ENCODE data around the gene CAV3. TPM values are rescaled to one million over a fixed set of nuclear protein-coding genes. Genes with fewer than 3 reads are reported as not detected.
"Not testable (repeated sequence)": the region's sequence is repeated elsewhere in the genome, so short reads cannot be mapped to it uniquely, and the experiment has no call there.

CAV3 gene
- total RNA-seq, 1 donor from 2014 or later = not detected

GRCh38 chr3:8712908-8713255, 20.7 kb upstream of the CAV3 start:
- Histone ChIP-seq H3K4me1 (ENCODE audit: insufficient read depth, low read length) (peaks cover 7% of the 10 kb centered on the region), H4K20me1 (ENCODE audit: insufficient read depth, low read length) (no peaks in the 10 kb centered on the region), H2AFZ (ENCODE audit: low read depth, low read length) (no peak overlapping the region), H3K9me3 (ENCODE audit: insufficient read depth, low read depth, low read length) (no peaks in the 10 kb centered on the region), H3K4me2 (ENCODE audit: low read length) (no peak overlapping the region), H3K36me3 (ENCODE audit: insufficient read depth, low read length) (no peaks in the 10 kb centered on the region), H3K9ac (ENCODE audit: low read length) (no peak overlapping the region), H3K27ac (ENCODE audit: low read depth, low read length) (no peak overlapping the region), H3K79me2 (ENCODE audit: insufficient read depth, low read length) (no peaks in the 10 kb centered on the region), H3K27me3 (ENCODE audit: insufficient read depth, low read length) (no peaks in the 10 kb centered on the region), H3K4me3 (ENCODE audit: insufficient read depth, low read depth, low read length) (no peak overlapping the region)
- Mint-ChIP-seq H3K9me3 (ENCODE audit: unreplicated experiment) (peaks cover 28% of the 10 kb centered on the region), H3K4me1 (ENCODE audit: low read depth, unreplicated experiment) (peaks cover 10% of the 10 kb centered on the region), H3K36me3 (ENCODE audit: low read depth, unreplicated experiment) (peaks cover 4% of the 10 kb centered on the region), H3K27me3 (ENCODE audit: low read depth, unreplicated experiment) (peaks cover 47% of the 10 kb centered on the region), H3K27ac (ENCODE audit: unreplicated experiment) (no peak overlapping the region), H3K4me3 (ENCODE audit: unreplicated experiment) (no peak overlapping the region)
- DNase-seq (ENCODE audit: low read depth) (no peak), FAIRE-seq (no peak)
- no peak for TF ChIP-seq CTCF (IDR thresholded peaks at IDR 0.05; ENCODE audit: insufficient read depth, low read depth, low read length)
- TF ChIP-seq EZH2 (IDR thresholded peaks at IDR 0.05; ENCODE audit: insufficient read depth, low read length) = no peak

- H3K27me3 ChIP-seq (ENCODE audit: insufficient read depth, low read length) = no peaks in the 10 kb centered on the region
- no peak overlapping the region for H3K4me2 ChIP-seq (ENCODE audit: low read length)
- H3K9me3 ChIP-seq (ENCODE audit: insufficient read depth, low read depth, low read length) = no peaks in the 10 kb centered on the region
- H3K36me3 ChIP-seq (ENCODE audit: insufficient read depth, low read length) = no peaks in the 10 kb centered on the region
- no peak for FAIRE-seq
- DNase-seq (ENCODE audit: low read depth) = no peak
- H3K9me3 Mint-ChIP-seq (ENCODE audit: unreplicated experiment) = peaks cover 23% of the 10 kb centered on the region
- no peak overlapping the region for H2AFZ ChIP-seq (ENCODE audit: low read depth, low read length)
- TF ChIP-seq EZH2 (IDR thresholded peaks at IDR 0.05; ENCODE audit: insufficient read depth, low read length) (no peak), CTCF (IDR thresholded peaks at IDR 0.05; ENCODE audit: insufficient read depth, low read depth, low read length) (no peak)
- H3K4me3 ChIP-seq (ENCODE audit: insufficient read depth, low read depth, low read length) = no peak overlapping the region
- no peaks in the 10 kb centered on the region for H4K20me1 ChIP-seq (ENCODE audit: insufficient read depth, low read length)
- H3K36me3 Mint-ChIP-seq (ENCODE audit: low read depth, unreplicated experiment) = peaks cover 4% of the 10 kb centered on the region
- peaks cover 38% of the 10 kb centered on the region for H3K27me3 Mint-ChIP-seq (ENCODE audit: low read depth, unreplicated experiment)
- no peak overlapping the region for H3K27ac ChIP-seq (ENCODE audit: low read depth, low read length)
- peaks cover 7% of the 10 kb centered on the region for H3K4me1 ChIP-seq (ENCODE audit: insufficient read depth, low read length)
- H3K27ac Mint-ChIP-seq (ENCODE audit: unreplicated experiment) = no peak overlapping the region
- no peaks in the 10 kb centered on the region for H3K79me2 ChIP-seq (ENCODE audit: insufficient read depth, low read length)
- no peak overlapping the region for H3K4me3 Mint-ChIP-seq (ENCODE audit: unreplicated experiment)
- H3K4me1 Mint-ChIP-seq (ENCODE audit: low read depth, unreplicated experiment) = peaks cover 10% of the 10 kb centered on the region
- no peak overlapping the region for H3K9ac ChIP-seq (ENCODE audit: low read length)
Measured at GRCh38 chr3:8713901-8714759, 19.5 kb upstream of the CAV3 start.

GRCh38 chr3:8715757-8716156, 17.8 kb upstream of the CAV3 start:
- H2AFZ ChIP-seq (ENCODE audit: low read depth, low read length); H4K20me1 ChIP-seq (ENCODE audit: insufficient read depth, low read length); H3K9me3 ChIP-seq (ENCODE audit: insufficient read depth, low read depth, low read length); H3K4me1 ChIP-seq (ENCODE audit: insufficient read depth, low read length); FAIRE-seq; H3K36me3 Mint-ChIP-seq (ENCODE audit: low read depth, unreplicated experiment); H3K27me3 ChIP-seq (ENCODE audit: insufficient read depth, low read length); DNase-seq (ENCODE audit: low read depth); H3K4me3 ChIP-seq (ENCODE audit: insufficient read depth, low read depth, low read length); H3K9ac ChIP-seq (ENCODE audit: low read length); H3K36me3 ChIP-seq (ENCODE audit: insufficient read depth, low read length); H3K4me3 Mint-ChIP-seq (ENCODE audit: unreplicated experiment); H3K79me2 ChIP-seq (ENCODE audit: insufficient read depth, low read length); H3K27ac ChIP-seq (ENCODE audit: low read depth, low read length); H3K4me1 Mint-ChIP-seq (ENCODE audit: low read depth, unreplicated experiment); H3K4me2 ChIP-seq (ENCODE audit: low read length); H3K27ac Mint-ChIP-seq (ENCODE audit: unreplicated experiment): not testable (repeated sequence)
- peaks cover 24% of the 10 kb centered on the region for H3K27me3 Mint-ChIP-seq (ENCODE audit: low read depth, unreplicated experiment)
- peaks cover 13% of the 10 kb centered on the region for H3K9me3 Mint-ChIP-seq (ENCODE audit: unreplicated experiment)
